HG03342 (cell line): ENCODE measurements around the gene PRRG2.
"Not testable (repeated sequence)": the region's sequence is repeated elsewhere in the genome, so short reads cannot be mapped to it uniquely, and the experiment has no call there.

Experiments used
- ATAC-seq: cut with Tn5 transposase; IDR thresholded peaks from one replicate; pipeline ENCODE4 v1.9.1; 2021; ENCODE audit warnings: mild to moderate bottlenecking, moderate library complexity; ENCODE audit not compliant: unreplicated experiment

The PRRG2 gene

DNA sequence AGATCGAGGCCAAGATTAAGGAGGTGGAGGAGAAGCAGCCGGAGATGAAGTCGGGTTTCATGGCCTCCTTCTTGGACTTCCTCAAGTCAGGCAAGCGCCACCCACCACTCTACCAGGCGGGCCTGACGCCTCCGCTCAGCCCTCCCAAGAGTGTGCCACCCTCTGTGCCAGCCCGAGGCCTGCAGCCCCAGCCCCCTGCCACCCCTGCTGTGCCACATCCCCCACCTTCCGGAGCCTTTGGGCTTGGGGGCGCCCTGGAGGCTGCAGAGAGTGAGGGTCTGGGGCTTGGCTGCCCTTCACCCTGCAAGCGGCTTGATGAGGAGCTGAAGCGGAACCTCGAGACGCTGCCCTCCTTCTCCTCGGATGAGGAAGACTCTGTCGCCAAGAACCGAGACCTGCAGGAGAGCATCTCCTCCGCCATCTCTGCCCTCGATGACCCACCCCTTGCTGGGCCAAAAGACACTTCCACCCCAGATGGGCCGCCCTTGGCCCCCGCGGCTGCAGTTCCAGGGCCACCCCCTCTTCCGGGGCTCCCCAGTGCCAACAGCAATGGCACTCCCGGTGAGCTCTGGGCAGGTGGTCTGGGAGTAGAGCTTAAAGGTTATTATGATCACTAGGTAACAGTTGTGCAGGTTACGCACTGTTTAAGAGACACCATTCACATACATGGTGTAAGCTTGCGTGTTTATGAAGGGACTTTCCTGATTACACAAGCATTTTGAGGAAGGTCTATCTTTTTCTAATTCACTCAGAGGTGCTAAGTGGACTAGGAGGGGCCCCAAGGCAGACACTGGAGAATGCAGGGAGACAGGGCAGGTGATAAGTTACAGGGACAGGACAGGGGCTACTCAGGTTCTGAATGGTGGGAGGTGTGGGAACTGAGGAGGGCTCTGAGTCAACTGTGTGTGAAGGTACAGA is 18.5 kb downstream of the PRRG2 start:
- ATAC-seq: no peak

DNA sequence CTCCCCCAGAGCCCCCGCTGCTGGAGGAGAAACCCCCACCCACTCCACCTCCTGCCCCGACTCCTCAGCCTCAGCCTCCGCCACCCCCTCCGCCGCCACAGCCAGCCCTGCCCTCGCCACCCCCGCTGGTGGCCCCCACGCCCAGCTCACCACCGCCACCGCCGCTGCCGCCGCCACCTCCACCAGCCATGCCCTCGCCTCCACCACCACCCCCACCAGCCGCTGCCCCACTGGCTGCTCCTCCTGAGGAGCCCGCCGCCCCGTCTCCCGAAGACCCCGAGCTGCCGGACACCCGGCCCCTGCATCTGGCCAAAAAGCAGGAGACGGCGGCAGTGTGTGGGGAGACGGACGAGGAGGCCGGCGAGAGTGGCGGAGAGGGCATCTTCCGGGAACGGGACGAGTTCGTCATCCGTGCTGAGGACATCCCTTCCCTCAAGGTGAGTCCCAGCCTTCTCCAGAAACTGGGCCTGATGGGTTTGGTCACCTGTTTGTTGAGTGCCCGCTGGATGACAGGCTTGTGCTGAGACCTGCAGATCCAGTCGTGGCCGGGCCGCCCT is 20.4 kb downstream of the PRRG2 start:
- ATAC-seq: no peak

DNA sequence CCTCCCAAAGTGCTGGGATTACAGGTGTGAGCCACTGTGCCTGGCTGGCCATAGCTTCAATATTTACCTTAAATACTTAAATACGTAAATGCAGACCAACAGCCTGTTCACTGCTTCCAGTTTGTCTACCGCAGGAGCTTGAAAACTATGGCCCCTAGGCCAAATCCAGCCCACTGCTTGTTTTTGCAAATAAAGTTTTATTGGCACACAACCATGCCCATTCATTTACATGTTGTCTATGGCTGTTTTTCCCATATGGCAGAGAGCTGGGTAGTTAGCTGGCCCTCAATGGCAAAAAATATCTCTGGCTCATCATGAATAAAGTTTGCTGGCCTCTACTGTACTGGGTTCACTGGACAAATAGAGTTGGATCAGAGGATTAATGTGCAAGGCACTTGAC is 21.7 kb downstream of the PRRG2 start:
- ATAC-seq: no peak

DNA sequence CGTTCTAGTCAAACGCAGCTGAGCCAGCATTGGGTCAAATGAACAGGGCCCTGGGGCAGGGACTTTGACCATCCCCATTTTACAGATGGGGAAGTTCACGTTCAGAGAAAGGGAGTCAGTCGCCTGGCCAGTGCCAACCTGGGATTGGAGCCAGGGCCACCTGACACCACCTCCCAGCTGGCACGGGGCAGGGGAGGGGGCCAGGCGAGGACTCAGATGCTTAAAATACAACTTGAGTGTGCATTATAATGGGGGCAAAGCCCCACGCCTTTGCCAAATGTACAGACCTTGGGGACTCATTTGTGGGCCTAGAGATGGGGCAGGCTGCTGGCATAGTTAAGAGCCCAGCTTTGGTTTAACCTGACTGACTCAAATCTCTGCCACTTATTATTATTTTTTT is 24.5 kb downstream of the PRRG2 start:
- no peak for ATAC-seq

DNA sequence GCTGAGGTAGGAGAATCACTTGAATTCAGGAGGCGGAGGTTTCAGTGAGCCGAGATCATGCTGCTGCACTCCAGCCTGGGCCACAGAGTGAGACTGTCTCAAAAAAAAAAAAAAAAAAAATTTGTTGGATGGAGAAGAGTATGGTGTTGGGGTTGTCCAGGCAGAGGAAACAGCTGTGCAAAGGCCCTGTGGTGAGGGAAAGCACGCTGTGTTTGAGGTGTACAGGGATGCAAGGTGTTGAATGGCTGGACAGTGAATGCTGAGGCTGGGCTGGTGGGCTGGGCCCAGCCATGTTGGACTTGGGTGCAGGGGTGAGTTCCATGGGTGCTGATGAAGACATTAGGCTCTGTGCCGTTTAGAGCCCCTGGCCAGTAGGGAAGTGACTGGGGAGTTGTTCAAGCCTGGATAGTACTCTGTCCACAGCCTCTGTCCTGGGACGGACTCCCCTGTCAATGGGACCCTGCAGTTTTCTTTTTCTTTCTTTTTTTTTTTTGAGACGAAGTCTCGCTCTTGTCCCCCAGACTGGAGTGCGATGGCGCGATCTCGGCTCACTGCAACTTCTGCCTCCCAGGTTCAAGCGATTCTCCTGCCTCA is 28.5 kb downstream of the PRRG2 start:
- no peak for ATAC-seq

DNA sequence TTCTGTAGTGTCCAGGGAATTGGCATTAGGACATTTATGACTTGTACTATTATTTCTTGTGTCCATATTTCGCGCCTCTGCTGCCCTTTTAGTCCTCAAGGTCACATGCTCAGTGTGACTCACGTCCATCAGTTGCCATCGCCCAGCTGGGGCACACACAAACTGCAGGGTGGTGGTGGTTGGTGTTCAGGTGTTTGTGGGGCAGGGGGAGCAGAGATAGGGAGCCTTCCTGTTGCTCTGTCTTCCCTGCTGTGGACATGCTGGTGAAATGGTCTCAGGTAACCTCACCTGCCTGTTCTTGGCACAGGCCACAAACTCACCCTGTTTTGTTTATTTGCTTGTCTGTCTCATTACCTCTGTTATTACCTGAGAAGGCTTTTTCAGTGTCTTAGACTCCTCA is 32.3 kb downstream of the PRRG2 start:
- ATAC-seq: no peak

DNA sequence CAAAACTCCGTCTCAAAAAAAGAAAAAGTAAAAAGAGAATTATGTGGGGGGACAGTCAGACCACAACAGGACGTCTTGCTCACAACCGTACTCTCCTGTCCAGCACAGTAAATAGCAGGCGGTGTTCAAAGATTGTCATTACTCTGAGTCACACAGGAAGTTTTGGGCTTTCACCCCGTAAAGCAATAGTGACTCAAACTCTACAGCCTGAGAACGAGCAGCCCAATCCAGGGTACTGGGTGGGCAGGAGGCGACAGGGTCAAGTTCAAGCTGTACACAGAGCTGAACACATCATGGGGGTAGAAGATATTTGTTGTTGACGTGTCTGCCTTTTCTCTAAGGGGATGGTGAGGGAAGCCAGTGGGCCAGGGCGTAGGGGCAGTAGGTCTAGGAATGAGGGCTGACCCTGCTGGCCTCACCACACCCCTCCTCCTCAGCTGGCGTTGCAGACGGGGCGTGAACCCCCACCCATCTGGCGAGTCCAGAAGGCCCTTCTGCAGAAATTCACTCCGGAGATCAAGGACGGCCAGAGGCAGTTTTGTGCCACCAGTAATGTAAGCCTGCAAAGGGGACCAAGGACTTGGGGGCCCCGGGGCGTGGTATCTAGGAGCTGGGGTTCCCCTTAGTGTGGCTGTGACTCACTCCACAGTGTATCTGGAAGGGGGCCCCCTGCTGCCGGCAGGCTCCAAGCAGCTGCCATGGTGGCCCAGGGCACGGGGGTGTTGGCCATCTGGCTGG is 33.1 kb downstream of the PRRG2 start:
- ATAC-seq: no peak

DNA sequence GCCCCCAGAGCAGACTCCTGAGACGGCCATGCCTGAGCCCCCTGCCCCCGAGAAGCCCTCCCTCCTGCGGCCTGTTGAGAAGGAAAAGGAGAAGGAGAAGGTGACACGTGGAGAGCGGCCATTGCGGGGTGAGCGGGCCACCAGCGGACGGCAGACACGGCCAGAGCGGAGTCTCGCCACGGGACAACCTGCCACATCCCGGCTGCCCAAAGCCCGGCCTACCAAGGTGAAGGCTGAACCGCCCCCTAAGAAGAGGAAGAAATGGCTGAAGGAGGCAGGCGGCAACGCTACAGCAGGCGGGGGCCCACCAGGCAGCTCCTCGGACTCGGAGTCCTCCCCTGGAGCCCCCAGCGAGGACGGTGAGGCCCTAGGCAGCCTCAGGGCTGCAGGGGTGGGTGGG is 34.7 kb downstream of the PRRG2 start:
- no peak for ATAC-seq

DNA sequence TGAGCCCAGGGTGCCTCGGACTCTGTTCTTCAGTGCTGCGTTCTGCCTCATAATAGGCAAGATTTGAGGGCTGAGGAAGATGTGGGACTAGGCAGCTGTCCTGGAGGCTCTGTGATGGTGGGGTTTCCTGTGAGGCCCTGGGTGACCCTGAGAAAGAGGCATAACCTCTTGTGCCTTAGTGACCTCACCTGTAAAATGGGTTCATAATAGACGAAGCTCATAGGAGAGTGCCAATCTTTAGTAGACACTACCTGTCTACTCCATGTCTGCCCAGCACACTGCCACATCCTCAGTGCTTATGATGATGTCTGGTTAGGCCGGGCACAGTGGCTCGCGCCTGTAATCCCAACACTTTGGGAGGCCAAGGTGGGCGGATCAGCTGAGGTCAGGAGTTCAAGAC is 35.4 kb downstream of the PRRG2 start:
- no peak for ATAC-seq

DNA sequence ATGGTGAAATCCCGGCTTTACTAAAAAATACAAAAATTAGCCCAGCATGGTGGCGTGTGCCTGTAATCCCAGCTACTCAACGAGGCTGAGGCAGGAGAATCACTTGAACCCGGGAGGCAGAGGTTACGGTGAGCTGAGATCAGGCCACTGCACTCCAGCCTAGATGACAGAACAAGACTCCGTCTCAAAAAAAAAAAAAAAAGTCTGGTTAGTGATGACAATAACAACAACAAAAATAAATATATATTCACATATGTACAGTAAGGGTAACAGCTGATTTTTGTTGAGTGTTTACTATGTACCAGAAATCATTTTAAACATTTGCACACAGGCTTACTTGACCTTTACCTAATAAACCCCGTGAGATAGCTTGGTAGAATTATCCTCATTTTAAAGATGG is 35.8 kb downstream of the PRRG2 start:
- no peak for ATAC-seq

DNA sequence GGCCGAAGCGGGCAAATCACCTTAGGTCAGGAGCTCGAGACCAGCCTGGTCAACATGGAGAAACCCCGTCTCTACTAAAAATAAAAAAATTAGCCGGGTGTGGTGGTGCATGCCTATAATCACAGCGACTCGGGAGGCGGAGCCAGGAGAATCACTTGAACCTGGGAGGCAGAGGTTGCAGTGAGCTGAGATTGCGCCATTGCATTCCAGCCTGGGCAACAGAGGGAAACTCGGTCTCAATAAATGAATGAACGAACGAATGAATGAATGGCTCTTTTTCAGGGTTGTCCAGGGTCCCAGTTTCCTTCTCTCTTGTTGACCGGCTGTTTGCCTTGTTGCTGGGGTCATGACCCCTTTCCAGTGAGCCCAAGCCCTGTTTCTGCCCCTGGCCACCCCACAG is 36.7 kb downstream of the PRRG2 start:
- ATAC-seq: not testable (repeated sequence)

DNA sequence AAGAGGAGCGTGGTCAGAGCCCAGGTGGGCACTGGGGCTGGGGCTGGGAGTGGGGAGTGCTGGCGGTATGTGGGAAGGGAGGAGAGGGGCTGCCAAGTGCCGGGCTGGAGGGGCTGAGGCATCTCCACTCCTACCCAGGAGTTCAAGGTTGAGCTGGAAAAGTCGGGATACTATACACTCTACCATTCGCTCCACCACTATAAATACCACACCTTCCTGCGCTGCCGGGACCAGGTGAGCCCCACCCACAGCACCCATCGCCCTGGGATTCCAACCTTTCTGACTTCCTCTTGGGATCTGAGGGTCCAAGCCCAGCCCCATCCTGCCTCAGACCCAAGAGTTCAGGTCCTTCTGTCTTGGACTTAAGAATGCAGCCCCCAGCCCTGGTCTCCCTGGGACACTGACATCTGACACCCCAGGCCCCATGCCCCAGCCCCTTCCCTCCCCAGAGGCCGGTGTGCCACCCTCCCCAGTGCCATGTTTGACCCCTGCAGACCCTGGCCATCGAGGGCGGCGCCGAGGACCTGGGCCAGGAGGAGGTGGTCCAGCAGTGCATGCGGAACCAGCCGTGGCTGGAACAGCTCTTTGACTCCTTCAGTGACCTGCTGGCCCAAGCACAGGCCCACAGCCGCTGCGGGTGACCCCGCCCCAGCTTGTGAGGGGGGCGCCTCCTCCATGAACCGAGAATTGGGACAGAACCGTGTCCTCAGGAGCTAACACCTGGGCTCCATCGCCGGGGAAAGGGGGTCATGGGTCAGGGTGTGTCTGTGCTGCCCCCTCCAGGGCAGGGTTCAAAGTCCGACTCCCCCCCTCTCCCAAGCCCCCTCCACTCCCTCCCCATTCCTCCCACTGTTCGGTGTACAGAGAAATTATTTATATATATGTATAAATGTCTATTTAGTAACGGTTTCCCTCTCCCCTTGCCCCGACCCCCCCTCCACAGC is 44.1 kb downstream of the PRRG2 start:
- ATAC-seq: no peak

DNA sequence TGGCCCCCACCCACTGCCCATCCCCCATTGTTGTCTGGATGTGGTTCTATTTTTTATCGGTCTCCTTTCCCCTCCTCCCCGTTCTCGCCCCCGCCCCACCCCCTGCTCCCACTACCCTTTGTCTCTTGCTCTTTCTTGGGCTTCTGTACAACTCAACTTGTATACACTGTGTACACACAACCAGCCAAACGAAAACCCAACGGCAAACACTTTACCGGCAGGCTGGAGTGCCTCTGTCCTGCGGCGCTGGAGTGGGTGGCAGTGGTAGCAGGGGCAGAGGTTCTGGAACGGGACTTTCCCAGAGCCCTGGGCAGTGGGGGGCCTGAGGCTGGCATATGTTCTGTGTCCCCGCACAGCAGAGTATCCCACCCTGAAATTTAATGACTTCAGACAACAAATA is 45.1 kb downstream of the PRRG2 start:
- ATAC-seq: no peak

DNA sequence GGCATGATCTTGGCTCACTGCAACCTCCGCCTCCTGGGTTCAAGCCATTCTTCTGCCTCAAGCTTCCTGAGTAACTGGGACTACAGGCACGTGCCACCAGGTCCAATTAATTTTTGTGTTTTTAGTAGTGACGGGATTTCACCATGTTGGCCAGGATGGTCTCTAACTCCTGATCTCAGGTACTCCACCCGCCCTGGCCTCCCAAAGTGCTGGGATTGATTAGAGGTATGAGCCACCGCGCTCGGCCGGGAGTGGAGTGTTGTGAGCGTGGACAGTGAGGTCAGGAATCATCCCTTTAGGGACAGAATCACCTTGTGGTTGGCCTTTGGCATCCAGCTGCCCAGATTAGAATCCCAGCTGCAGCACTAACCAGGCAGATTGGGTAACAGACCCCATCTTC is 48.5 kb downstream of the PRRG2 start:
- no peak for ATAC-seq

DNA sequence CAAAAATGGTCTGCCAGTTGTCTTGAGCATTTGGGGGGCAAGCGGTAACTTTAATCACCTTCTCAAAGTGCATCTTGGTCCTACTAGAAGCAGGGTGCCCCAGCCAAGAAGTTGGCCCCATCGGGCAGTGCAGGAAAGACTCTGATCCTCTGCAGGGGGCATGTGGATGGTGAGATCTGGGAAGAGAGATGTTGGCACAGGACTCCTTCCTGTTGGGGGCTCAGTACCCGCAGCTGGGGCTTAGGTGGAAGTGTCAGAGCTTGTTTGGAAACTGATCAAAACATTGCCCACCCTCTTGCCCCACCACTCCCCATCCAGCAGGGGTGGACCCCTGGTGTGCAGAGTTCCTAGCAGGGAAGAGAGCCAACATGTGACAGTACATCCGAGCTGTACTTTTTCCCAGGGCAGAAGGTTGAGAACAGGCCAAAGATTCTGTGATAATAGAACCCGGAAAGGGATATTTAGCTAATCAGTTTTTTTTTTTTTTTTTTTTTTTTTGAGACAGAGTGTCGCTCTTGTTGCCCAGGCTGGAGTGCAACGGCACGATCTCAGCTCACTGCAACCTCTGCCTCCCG is 50.0 kb downstream of the PRRG2 start:
- no peak for ATAC-seq

DNA sequence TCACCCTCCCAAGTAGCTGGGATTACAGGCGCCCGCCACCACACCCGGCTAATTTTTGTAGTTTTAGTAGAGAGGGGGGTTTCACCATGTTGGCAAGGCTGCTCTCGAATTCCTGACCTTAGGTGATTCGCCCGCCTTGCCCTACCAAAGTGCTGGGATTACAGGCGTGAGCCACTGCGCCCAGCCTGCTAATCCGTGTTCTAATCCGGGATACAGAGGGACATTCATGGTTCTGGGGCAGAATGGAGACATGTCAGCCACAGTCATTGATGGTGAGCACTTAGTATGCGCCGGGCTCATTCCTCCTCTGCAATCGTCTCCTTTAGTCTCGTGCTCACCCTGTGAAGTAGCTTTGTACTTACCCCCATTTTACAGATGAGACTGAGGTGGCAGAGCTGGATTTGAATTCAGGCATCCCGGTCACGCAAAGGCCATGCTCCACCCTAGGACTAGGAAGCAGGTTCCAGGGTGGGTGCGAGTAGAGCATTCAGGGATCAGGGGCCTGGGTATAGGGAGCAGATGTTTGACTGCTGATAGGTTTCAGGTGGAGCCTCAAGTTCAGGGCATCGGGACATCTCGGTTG is 50.6 kb downstream of the PRRG2 start:
- no peak for ATAC-seq

DNA sequence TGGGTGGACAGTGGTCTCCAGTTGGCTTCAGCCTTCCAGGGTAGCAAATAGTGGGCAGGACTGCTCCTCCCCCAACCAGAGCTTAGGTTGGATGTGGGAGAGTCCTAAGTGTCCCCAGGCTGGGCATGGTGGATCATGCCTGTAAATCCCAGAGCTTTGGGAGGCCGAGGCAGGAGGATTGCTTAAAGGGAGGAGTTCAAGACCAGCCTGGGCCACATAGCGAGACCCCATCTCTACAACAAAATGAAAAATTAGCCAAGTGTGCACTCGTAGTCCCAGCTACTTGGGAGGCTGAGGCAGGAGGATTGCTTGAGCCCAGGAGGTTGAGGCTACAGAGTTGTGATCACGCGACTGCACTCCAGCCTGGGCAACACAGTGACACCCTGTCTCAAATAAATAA is 51.5 kb downstream of the PRRG2 start:
- no peak for ATAC-seq

DNA sequence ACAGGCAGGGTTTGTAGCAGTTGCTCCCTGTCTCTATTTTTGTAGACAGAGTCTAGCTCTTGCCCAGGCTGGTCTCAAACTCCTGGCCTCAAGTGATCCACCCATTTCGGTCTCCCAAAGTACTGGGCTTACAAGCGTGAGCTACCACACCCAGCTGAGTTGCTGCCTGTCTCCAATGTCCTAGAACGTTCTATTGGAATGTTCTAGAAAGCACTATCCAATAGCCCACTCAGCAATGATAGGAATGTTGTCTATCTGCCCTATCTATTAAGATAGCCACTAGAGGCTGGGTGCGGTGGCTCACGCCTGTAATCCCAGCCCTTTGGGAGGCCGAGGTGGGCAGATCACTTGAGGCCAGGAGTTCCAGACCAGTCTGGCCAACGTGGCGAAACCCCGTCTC is 52.2 kb downstream of the PRRG2 start:
- not testable (repeated sequence) for ATAC-seq

DNA sequence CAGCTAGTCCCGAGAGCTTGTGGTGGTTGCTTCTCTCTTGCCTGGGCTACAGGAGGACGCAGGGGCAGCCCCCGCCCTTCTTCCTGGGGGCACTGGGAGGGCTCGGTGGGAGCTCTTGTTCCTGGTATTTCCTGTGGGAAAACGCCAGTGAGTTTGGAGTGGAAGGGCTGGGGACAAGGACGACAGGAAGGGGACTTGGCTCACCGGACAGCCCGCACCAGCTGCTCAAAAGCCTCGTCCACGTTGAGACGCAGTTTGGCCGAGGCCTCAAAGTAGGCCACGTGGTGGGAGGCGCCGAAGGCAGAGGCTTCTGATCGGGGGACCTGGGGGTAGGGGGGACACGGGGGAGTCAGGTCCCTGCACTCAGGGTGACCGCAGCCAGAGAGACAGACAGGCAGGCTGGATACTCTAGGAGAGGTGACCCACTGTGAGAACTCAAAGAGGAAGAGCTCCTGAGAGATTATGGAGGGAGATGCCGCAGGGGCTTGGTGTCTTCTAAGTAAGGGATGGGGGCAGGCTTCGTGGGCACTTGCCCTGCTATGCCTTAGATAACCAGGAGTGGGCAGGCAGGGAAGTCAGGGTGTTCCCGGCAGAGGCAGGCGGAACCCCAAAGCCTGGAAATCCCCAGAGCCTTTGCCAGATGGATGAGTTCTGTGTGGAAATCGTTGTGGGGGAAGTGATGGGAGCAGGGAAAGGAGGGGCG is 54.6 kb downstream of the PRRG2 start:
- no peak for ATAC-seq
